Activated CD8-positive, alpha-beta memory T cell treated with anti-CD3 and anti-CD28 coated beads, Interleukin-2, amount 50 U/mL, for 1 hour (primary cell): ENCODE measurements around the gene GRIPAP1.

Source experiments
- DNase-seq: peaks from one replicate; pipeline ENCODE4 v3.0.0-alpha.2; 2020; ENCODE audit errors: extremely low read depth

The GRIPAP1 gene

GRCh38 chrX:48958635-48959094 is 43.4 kb downstream of the GRIPAP1 start:
- DNase-seq = no peak

- DNase-seq = peak; percentile 87
These were observed 44.0 kb downstream of the GRIPAP1 start for GRCh38 chrX:48957827-48958634.

GRCh38 chrX:48957477-48957826 is 44.6 kb downstream of the GRIPAP1 start, which contains the start of gene OTUD5:
Gene OTUD5 (minus strand): TSS chrX:48957607. CDS start chrX:48957570, 37 bp downstream.
- peak; percentile 49 for DNase-seq

- no peak for DNase-seq
These were observed 45.2 kb downstream of the GRIPAP1 start for GRCh38 chrX:48956728-48957414.

- no peak for DNase-seq
These were observed 53.5 kb downstream of the GRIPAP1 start for GRCh38 chrX:48948589-48948988.

- DNase-seq = no peak
These were observed 56.3 kb downstream of the GRIPAP1 start for GRCh38 chrX:48945517-48946348.

- no peak for DNase-seq
These were observed 59.2 kb downstream of the GRIPAP1 start for GRCh38 chrX:48942895-48943294.

- no peak for DNase-seq
These were observed 61.6 kb downstream of the GRIPAP1 start for GRCh38 chrX:48940404-48940955.

- no peak for DNase-seq
These were observed 62.4 kb downstream of the GRIPAP1 start for GRCh38 chrX:48939524-48940228.

- DNase-seq = no peak
These were observed 63.2 kb downstream of the GRIPAP1 start for GRCh38 chrX:48938721-48939425.

- DNase-seq = peak; percentile 76
These were observed 64.8 kb downstream of the GRIPAP1 start for GRCh38 chrX:48937054-48937907.

GRCh38 chrX:48936429-48937053 is 65.5 kb downstream of the GRIPAP1 start:
- DNase-seq = no peak

GRCh38 chrX:48935301-48935670 is 66.8 kb downstream of the GRIPAP1 start:
- DNase-seq = no peak

- no peak for DNase-seq
These were observed 67.3 kb downstream of the GRIPAP1 start for GRCh38 chrX:48934581-48935300.

- DNase-seq = no peak
These were observed 68.3 kb downstream of the GRIPAP1 start for GRCh38 chrX:48933757-48934156.

GRCh38 chrX:48927736-48928382 is 74.2 kb downstream of the GRIPAP1 start:
- DNase-seq = no peak

GRCh38 chrX:48927123-48927522 is 74.9 kb downstream of the GRIPAP1 start:
- DNase-seq = no peak

GRCh38 chrX:48924270-48924669 is 77.8 kb downstream of the GRIPAP1 start:
- DNase-seq = no peak
